Cardiac muscle cell (in vitro differentiated cells and primary cell): Measurements from ENCODE around the gene PTPRT. TPM values are rescaled to one million over a fixed set of nuclear protein-coding genes. Genes with fewer than 3 reads are reported as not detected.

Experiments
- DNase-seq, 2 donors: peaks; one replicate each; pipeline versions ENCODE4 v3.0.0 to v3.0.0-alpha.2; 2010 to 2017; ENCODE audit warnings: low read depth in 1 of 2, low spot score in 1 of 2
- H3K27ac ChIP-seq: fragments of 200-600 bp; sonication (generic); 2 replicates; pipeline ENCODE4 v1.5.1; 2016
- H3K27me3 ChIP-seq: fragments of 200-600 bp; sonication (generic); 2 replicates; pipeline ENCODE4 v1.6.0; 2016; ENCODE audit warnings: control low read depth
- H3K36me3 ChIP-seq: fragments of 200-600 bp; sonication (generic); 2 replicates; pipeline ENCODE4 v1.5.1; 2016; ENCODE audit warnings: control low read depth
- H3K4me1 ChIP-seq: fragments of 200-600 bp; sonication (generic); 2 replicates; pipeline ENCODE4 v1.8.1; 2017; ENCODE audit warnings: low read depth, mild to moderate bottlenecking, mixed run types
- H3K4me3 ChIP-seq: fragments of 200-600 bp; sonication (generic); 2 replicates; pipeline ENCODE4 v1.5.1; 2016; ENCODE audit warnings: mild to moderate bottlenecking
- H3K9me3 ChIP-seq: fragments of 200-600 bp; sonication (generic); 2 replicates; pipeline ENCODE4 v1.5.1; 2017; ENCODE audit warnings: low read depth, mild to moderate bottlenecking, control low read depth
- polyA plus RNA-seq: library from polyadenylated mRNA; unstranded; fragments of >200 nt; fragmentation: Nextera tagmentation; extraction: Ambion mirVana; gene quantifications from 2 replicates; pipeline ENCODE4 v1.2.1, GENCODE V29; 2016
- total RNA-seq: library from RNA; depleted of rRNA; stranded (reverse); fragments of >200 nt; gene quantifications from 2 replicates; pipeline ENCODE4 v1.2.3, GENCODE V29; 2016
- TF ChIP-seq, protein P1 (sequence below): IDR thresholded peaks from 2 replicates; pipeline ENCODE4 v1.5.1; 2012; ENCODE audit warnings: low read depth, mild to moderate bottlenecking, low read length

Gene PTPRT
- total and polyA plus RNA-seq, 2 experiments from 2014 or later, result 0.30 to 1.4 TPM

DNA sequence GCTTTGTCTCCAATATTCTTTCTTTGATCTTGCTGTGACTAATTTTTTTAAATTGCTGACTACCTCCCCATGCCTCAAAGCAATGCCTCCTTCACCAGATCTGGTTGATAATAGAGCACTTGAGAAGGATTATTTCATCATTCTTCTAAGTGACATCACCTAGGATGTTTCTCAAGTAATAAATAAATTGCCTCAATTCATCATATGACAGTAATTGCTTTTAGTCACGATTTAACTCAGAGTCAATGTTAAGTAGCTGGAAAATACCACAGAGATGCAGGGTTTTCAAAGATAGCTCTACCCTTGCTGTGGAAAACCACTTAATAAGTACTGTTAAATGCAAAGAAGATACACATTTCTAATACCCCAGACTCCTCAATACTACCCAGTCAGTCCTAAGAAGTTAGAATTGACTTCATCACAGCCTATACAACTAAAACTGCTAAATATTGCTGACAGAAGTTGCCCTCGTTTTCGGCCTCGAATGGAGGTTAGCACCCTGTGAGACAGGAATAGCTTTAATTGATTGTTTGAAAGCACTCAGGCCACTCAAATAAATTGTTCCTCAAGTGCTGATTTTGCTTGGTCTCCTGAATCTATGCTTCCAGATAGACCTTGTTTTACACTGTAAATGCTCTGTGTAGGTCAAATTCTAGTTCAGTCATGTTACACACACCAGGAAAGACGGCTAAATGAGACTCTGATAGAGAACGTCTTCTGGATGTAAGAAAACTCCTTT, 931.0 kb downstream of the PTPRT start:
- Histone ChIP-seq H3K27ac (no peak overlapping the region), H3K4me1 (no peaks in the 10 kb centered on the region), H3K4me3 (no peak overlapping the region), H3K27me3 (no peaks in the 10 kb centered on the region), H3K36me3 (no peaks in the 10 kb centered on the region), H3K9me3 (no peaks in the 10 kb centered on the region)
- TF ChIP-seq, protein P1, sequence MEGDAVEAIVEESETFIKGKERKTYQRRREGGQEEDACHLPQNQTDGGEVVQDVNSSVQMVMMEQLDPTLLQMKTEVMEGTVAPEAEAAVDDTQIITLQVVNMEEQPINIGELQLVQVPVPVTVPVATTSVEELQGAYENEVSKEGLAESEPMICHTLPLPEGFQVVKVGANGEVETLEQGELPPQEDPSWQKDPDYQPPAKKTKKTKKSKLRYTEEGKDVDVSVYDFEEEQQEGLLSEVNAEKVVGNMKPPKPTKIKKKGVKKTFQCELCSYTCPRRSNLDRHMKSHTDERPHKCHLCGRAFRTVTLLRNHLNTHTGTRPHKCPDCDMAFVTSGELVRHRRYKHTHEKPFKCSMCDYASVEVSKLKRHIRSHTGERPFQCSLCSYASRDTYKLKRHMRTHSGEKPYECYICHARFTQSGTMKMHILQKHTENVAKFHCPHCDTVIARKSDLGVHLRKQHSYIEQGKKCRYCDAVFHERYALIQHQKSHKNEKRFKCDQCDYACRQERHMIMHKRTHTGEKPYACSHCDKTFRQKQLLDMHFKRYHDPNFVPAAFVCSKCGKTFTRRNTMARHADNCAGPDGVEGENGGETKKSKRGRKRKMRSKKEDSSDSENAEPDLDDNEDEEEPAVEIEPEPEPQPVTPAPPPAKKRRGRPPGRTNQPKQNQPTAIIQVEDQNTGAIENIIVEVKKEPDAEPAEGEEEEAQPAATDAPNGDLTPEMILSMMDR, result no peak
- DNase-seq, result no peak

DNA sequence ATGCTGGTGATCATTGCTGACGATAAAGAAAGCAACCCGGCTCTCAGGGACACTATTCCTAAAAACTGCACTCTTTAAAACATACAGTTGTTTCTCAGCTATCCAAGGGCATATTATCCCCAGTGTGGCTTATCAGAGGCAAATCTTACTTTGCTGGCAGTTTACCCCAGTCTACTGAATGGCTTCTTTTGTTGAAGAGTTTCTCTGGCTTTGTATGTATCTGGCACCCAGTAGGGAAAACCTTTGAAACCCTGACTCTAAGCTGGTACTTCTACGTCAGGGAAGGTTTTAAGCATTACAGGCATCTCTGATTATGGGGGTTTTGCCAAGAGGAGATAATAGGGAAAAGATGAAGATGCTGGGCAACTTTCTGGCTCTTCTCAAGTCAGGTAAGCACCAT, 933.9 kb downstream of the PTPRT start:
- H3K27ac ChIP-seq, result no peak overlapping the region
- H3K4me1 ChIP-seq, result no peaks in the 10 kb centered on the region
- no peaks in the 10 kb centered on the region for H3K9me3 ChIP-seq
- no peak for DNase-seq
- H3K36me3 ChIP-seq, result no peaks in the 10 kb centered on the region
- no peak overlapping the region for H3K4me3 ChIP-seq
- H3K27me3 ChIP-seq, result no peaks in the 10 kb centered on the region
- TF ChIP-seq, protein P1, result no peak

DNA sequence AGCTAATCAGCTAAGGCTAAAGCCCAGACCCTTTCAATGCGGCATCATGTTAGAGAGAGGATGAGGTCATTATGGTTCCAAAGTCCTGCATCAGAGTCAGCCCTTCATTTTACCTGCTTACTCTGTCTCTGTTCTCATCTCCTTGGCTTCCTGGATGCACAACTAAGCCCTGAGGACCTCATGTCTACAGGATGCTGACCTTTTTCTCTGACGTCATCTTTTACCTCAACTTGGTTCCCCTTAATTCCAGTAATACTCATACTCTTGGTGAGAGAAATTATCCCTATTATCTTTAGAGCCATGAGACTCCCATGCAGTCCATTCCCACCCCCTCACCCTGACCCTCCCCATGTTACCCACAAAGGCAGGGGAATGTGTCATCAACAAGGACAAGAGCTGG, 935.0 kb downstream of the PTPRT start:
- Histone ChIP-seq H3K27ac (no peak overlapping the region), H3K36me3 (no peaks in the 10 kb centered on the region), H3K9me3 (no peaks in the 10 kb centered on the region), H3K4me3 (no peak overlapping the region), H3K4me1 (no peaks in the 10 kb centered on the region), H3K27me3 (no peaks in the 10 kb centered on the region)
- no peak for DNase-seq
- TF ChIP-seq, protein P1, result no peak

DNA sequence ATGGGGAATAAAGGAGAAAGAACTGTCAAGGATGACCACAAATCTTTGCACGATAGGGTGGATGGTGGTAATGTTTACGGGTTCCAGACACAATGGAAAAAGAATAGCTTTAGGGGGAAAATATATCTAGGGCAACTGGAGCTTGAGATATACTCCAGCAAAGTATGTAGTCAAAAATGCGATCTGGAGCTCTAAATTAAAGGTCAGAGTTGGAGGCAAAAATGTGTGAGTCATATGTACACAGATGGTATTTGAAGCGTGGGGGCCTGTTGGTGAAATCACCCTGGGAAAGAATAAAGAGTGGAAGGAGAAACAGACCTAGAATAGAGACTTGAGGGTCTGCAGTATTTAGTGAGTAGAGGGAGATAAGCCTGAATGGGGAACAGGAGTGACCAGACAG, 937.6 kb downstream of the PTPRT start:
- no peak overlapping the region for H3K27ac ChIP-seq
- H3K27me3 ChIP-seq, result no peaks in the 10 kb centered on the region
- TF ChIP-seq, protein P1, result no peak
- H3K4me3 ChIP-seq, result no peak overlapping the region
- H3K4me1 ChIP-seq, result no peaks in the 10 kb centered on the region
- H3K36me3 ChIP-seq, result no peaks in the 10 kb centered on the region
- no peak for DNase-seq
- no peaks in the 10 kb centered on the region for H3K9me3 ChIP-seq

DNA sequence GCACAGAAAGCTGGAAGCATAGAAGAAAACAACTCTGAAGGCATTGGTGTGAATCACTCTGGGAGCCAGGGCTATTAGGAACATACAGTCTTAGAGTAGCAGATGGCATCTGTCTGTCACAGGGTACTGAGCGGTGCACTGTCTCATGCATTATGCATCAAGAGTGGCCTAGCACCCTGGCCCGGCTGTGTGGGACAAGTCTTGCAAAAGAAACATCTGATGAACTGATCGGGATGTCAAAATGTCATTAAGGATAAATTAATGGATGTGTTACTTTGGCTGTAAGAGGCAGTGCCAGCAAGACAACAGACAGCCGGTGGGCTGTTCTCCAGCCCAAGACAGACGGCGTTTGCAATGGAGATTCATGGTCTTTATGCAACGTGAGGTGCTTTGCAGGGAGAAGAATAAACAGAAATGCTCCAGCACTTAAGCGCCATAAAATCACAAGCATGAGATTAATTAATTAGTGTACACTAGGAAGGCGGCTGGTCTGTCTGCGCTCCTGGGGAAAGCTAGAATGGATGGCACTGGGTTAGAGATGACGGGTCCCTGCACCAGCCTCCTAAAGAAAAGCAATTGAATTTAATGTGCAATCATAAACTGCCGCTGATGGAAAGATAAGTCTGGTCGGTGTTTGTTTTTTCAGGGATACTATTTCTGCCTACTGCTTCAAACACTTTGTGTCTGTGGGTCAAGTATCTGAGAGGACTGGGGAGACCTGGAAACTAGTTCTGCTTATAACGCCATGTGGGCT, 970.9 kb downstream of the PTPRT start:
- Histone ChIP-seq H3K4me3 (no peak overlapping the region), H3K36me3 (no peaks in the 10 kb centered on the region), H3K27ac (no peak overlapping the region), H3K4me1 (no peaks in the 10 kb centered on the region), H3K27me3 (no peaks in the 10 kb centered on the region), H3K9me3 (no peaks in the 10 kb centered on the region)
- TF ChIP-seq, protein P1, result no peak
- DNase-seq, result no peak
